ENCODE results near the gene ANKRD66. TPM values are rescaled to one million over a fixed set of nuclear protein-coding genes. Genes with fewer than 3 reads are reported as not detected.
A peak's percentile ranks its signal among the peaks of the same experiment; 100 is the strongest.

Gene ANKRD66
- total and polyA plus RNA-seq, 2 donors (not counting 3 experiments of a cell fraction or from before 2014, with no cell fraction given): not detected

DNA sequence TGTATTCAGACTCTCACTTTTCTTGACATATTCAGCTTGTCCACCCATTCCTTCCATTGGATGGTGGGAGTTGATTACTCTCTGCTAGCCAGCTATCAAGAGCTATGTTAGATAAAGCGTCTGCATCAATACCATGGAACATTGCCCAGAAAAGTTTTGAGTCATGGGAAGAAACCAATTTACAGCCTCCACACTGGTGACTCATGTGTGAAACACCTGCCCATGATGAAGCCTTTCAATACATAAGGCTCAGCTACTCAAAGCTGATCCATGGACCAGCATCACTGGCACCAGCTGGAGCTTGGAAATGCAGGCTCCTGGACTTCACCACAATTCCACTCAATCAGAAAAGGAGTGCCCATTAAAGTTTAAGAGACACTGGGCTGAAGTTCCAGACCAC lies 27.6 kb upstream of the ANKRD66 start:
- no peak overlapping the region for H3K27ac ChIP-seq (ENCODE audit: insufficient read depth, low read depth, low read length)
- peak; percentile 11 for TF ChIP-seq FOS (IDR thresholded peaks at IDR 0.05; ENCODE audit: borderline replicate concordance, insufficient read depth, low read length)
- TF ChIP-seq, protein P1, sequence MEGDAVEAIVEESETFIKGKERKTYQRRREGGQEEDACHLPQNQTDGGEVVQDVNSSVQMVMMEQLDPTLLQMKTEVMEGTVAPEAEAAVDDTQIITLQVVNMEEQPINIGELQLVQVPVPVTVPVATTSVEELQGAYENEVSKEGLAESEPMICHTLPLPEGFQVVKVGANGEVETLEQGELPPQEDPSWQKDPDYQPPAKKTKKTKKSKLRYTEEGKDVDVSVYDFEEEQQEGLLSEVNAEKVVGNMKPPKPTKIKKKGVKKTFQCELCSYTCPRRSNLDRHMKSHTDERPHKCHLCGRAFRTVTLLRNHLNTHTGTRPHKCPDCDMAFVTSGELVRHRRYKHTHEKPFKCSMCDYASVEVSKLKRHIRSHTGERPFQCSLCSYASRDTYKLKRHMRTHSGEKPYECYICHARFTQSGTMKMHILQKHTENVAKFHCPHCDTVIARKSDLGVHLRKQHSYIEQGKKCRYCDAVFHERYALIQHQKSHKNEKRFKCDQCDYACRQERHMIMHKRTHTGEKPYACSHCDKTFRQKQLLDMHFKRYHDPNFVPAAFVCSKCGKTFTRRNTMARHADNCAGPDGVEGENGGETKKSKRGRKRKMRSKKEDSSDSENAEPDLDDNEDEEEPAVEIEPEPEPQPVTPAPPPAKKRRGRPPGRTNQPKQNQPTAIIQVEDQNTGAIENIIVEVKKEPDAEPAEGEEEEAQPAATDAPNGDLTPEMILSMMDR (IDR thresholded peaks at IDR 0.05; ENCODE audit: extremely low read depth in 1 of 2, insufficient read depth in 1 of 2, low read depth in 1 of 2, low read length in 2 of 2): no peak
- H3K4me2 ChIP-seq (ENCODE audit: insufficient read depth, low read length): no peak overlapping the region
- H3K4me1 ChIP-seq (ENCODE audit: control insufficient read depth, extremely low read depth, insufficient read depth, low read length): no peaks in the 10 kb centered on the region
- H3K9ac ChIP-seq (replicated peaks; ENCODE audit: extremely low read depth, insufficient read depth, low read length): no peak overlapping the region
- ChIA-PET CTCF (no interaction called here), POLR2A (no interaction called here)
- peaks cover 1 to 2% of the 10 kb centered on the region in 2 experiments for H3K27me3 ChIP-seq (ENCODE audit: control insufficient read depth in 2 of 2, insufficient read depth in 2 of 2, low read length in 2 of 2)
- DNase-seq (ENCODE audit: low read depth, low spot score): no peak
- FAIRE-seq: no peak
- H4K20me1 ChIP-seq (replicated peaks; ENCODE audit: control insufficient read depth, extremely low read depth, insufficient read depth, low read length): no peaks in the 10 kb centered on the region
- no peaks in the 10 kb centered on the region for H3K79me2 ChIP-seq (ENCODE audit: control insufficient read depth, insufficient read depth, low read length)
- BruUV-seq (replicated peaks): no TSS peak
- H3K9me3 ChIP-seq (replicated peaks; ENCODE audit: control insufficient read depth, insufficient read depth, low read length): no peaks in the 10 kb centered on the region
- no peak overlapping the region for H3K4me3 ChIP-seq (replicated peaks in 1 of 3; ENCODE audit: insufficient read depth in 1 of 3, low read depth in 1 of 3, low read length in 3 of 3)
- intact Hi-C loops (cut with micrococcal nuclease) (no loop called here), dilution Hi-C loops (cut with MboI; ENCODE audit: extremely low pct_ligation_motif_present, low sequenced_read_pairs) (no loop called here)
- H2AFZ ChIP-seq (ENCODE audit: low read depth, low read length): no peak overlapping the region
- no peaks in the 10 kb centered on the region for H3K9me1 ChIP-seq (replicated peaks; ENCODE audit: control insufficient read depth, extremely low read depth, insufficient read depth, low read length)
- H3K36me3 ChIP-seq (ENCODE audit: control insufficient read depth in 2 of 2, extremely low read depth in 1 of 2, insufficient read depth in 2 of 2, low read length in 2 of 2): no peaks in the 10 kb centered on the region

DNA sequence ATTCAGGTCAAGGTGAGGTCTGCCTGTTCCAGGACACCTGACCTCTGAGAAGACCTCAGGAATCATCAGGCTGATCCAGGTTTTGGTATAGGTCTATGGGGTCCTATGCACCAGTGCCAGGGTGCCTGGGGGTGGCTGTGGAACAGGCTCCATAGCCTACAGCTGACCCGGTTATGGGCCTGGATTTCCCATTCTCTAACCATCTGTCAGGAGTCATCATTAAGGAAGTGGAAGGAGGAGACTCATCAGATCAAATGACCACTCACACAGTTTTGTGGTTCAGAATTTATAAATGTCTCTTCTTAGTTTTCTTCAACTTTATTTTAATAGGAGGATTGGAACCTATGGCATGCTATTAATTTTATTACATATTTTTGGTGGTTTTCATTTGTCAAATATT lies 26.3 kb upstream of the ANKRD66 start:
- H3K9me1 ChIP-seq (replicated peaks; ENCODE audit: control insufficient read depth, extremely low read depth, insufficient read depth, low read length): no peaks in the 10 kb centered on the region
- H2AFZ ChIP-seq (ENCODE audit: low read depth, low read length): no peak overlapping the region
- no peaks in the 10 kb centered on the region for H3K9me3 ChIP-seq (replicated peaks; ENCODE audit: control insufficient read depth, insufficient read depth, low read length)
- peaks cover 1 to 2% of the 10 kb centered on the region in 2 experiments for H3K27me3 ChIP-seq (ENCODE audit: control insufficient read depth in 2 of 2, insufficient read depth in 2 of 2, low read length in 2 of 2)
- no peak overlapping the region for H3K27ac ChIP-seq (ENCODE audit: insufficient read depth, low read depth, low read length)
- H4K20me1 ChIP-seq (replicated peaks; ENCODE audit: control insufficient read depth, extremely low read depth, insufficient read depth, low read length): no peaks in the 10 kb centered on the region
- no peaks in the 10 kb centered on the region for H3K79me2 ChIP-seq (ENCODE audit: control insufficient read depth, insufficient read depth, low read length)
- no peaks in the 10 kb centered on the region for H3K4me1 ChIP-seq (ENCODE audit: control insufficient read depth, extremely low read depth, insufficient read depth, low read length)
- H3K4me2 ChIP-seq (ENCODE audit: insufficient read depth, low read length): no peak overlapping the region
- TF ChIP-seq EZH2 (IDR thresholded peaks at IDR 0.05; ENCODE audit: borderline replicate concordance, low read depth, low read length, severe bottlenecking): no peak
- TF ChIP-seq MYC (IDR thresholded peaks at IDR 0.05; ENCODE audit: low read depth, low read length): no peak
- TF ChIP-seq, protein P1 (IDR thresholded peaks at IDR 0.05; ENCODE audit: extremely low read depth in 1 of 2, insufficient read depth in 1 of 2, low read depth in 1 of 2, low read length in 2 of 2): no peak
- no peak for TF ChIP-seq FOS (IDR thresholded peaks at IDR 0.05; ENCODE audit: borderline replicate concordance, insufficient read depth, low read length)
- no peak for TF ChIP-seq POLR2AphosphoS5 (IDR thresholded peaks at IDR 0.05; ENCODE audit: insufficient read depth, low read depth, low read length)
- TF ChIP-seq, protein P2, sequence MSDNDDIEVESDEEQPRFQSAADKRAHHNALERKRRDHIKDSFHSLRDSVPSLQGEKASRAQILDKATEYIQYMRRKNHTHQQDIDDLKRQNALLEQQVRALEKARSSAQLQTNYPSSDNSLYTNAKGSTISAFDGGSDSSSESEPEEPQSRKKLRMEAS (IDR thresholded peaks at IDR 0.05; ENCODE audit: insufficient read depth, insufficient read length): no peak
- no peak for TF ChIP-seq JUN (IDR thresholded peaks at IDR 0.05; ENCODE audit: borderline replicate concordance, insufficient read depth, insufficient read length, low read depth)
- no peak for TF ChIP-seq POLR2A (IDR thresholded peaks at IDR 0.05; ENCODE audit: low read depth, low read length)
- TF ChIP-seq GATA2 (IDR thresholded peaks at IDR 0.05; ENCODE audit: insufficient read depth, insufficient read length, low read depth, low read length): no peak
- H3K36me3 ChIP-seq (ENCODE audit: control insufficient read depth in 2 of 2, extremely low read depth in 1 of 2, insufficient read depth in 2 of 2, low read length in 2 of 2): no peaks in the 10 kb centered on the region
- FAIRE-seq: no peak
- intact Hi-C loops (cut with micrococcal nuclease): no loop called here
- BruUV-seq (replicated peaks): no TSS peak
- POLR2A ChIA-PET: no interaction called here
- H3K4me3 ChIP-seq (replicated peaks in 1 of 3; ENCODE audit: insufficient read depth in 1 of 3, low read depth in 1 of 3, low read length in 3 of 3): no peak overlapping the region
- CTCF ChIA-PET: no interaction called here
- dilution Hi-C loops (cut with MboI; ENCODE audit: extremely low pct_ligation_motif_present, low sequenced_read_pairs): no loop called here
- H3K9ac ChIP-seq (replicated peaks; ENCODE audit: extremely low read depth, insufficient read depth, low read length): no peak overlapping the region
- DNase-seq (ENCODE audit: low read depth, low spot score): no peak
